Adrenal gland (tissue), 5 donors: Measurements from ENCODE around the gene HHATL.

Source experiments
- POLR2A ChIP-seq, 2 donors: fragments of 450-650 bp; IDR thresholded peaks; one replicate each; pipeline ENCODE4 v1.6.1; 2017; ENCODE audit warnings: antibody characterized with exemption in 2 of 2, mild to moderate bottlenecking in 2 of 2, moderate library complexity in 1 of 2
- TF ChIP-seq, protein P1 (sequence below), 6 experiments: fragments of 450-650 bp in 4 of 6; fragments of 200-600 bp in 2 of 6; sonication (generic) in 1 of 6; IDR thresholded peaks; 1 replicate in 5 of 6; 2 replicates in 1 of 6; pipeline versions ENCODE4 v1.5.1 to v1.8.0; 2016 to 2021; ENCODE audit warnings: antibody characterized with exemption in 6 of 6, mild to moderate bottlenecking in 2 of 6, moderate library complexity in 1 of 6
- donor health status: DM: no; HTN: no; CAD: no.

DNA sequence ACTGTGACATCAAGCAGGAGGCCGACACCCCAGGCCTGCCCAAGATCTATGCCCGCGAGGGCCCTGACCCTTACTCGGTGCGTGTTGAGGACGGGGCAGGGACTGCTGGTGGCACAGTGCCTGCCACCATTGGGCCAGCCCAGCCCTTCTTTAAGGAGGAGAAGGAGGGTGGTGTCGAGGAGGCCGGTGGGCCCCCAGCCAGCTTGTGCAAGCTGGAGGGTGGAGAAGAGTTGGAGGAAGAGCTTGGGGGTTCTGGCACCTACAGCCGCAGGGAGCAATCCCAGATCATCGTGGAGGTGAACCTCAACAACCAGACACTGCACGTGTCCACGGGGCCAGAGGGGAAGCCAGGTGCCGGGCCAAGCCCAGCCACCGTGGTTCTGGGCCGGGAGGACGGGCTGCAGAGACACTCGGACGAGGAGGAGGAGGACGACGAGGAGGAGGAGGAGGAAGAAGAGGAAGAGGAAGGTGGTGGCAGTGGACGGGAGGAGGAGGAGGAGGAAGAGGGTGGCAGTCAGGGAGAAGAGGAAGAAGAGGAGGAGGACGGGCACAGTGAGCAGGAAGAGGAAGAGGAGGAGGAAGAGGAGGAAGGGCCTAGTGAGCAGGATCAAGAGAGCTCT, 43.7 kb downstream of the HHATL start:
- TF ChIP-seq, protein P1, sequence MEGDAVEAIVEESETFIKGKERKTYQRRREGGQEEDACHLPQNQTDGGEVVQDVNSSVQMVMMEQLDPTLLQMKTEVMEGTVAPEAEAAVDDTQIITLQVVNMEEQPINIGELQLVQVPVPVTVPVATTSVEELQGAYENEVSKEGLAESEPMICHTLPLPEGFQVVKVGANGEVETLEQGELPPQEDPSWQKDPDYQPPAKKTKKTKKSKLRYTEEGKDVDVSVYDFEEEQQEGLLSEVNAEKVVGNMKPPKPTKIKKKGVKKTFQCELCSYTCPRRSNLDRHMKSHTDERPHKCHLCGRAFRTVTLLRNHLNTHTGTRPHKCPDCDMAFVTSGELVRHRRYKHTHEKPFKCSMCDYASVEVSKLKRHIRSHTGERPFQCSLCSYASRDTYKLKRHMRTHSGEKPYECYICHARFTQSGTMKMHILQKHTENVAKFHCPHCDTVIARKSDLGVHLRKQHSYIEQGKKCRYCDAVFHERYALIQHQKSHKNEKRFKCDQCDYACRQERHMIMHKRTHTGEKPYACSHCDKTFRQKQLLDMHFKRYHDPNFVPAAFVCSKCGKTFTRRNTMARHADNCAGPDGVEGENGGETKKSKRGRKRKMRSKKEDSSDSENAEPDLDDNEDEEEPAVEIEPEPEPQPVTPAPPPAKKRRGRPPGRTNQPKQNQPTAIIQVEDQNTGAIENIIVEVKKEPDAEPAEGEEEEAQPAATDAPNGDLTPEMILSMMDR (IDR thresholded peaks at IDR 0.05), result no peak
- no peak for TF ChIP-seq POLR2A (IDR thresholded peaks at IDR 0.05)
